Activated CD4-positive, alpha-beta T cell treated with anti-CD3 and anti-CD28 coated beads for 1 hour (primary cell): ENCODE data around the gene OPCML.

Experiments
- DNase-seq: peaks from one replicate; pipeline ENCODE4 v3.0.0-alpha.2; 2020

The OPCML gene

DNA sequence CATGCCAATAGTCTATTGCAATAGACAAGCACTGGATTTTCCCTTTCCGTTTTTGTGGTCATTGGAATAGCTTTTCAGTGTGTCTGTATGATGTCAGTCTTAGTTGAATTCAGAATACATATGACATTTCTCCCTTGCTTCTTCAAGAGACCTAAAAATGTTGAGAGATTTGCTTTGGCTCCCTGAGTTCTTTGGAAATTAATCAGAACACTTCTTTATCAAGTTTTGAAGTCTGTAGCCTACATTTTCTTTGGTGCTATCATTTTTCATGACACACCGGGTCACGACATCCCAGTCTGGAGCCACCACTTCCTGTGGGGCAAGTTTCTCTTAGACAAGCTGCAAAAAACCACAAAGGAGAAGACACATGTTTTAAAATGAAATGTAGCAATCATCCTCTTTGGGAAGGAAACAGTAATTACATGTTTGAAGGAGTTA lies 847.1 kb downstream of the OPCML start:
- DNase-seq, result no peak

GRCh38 chr11:132683602-132684001 lies 848.7 kb downstream of the OPCML start:
- DNase-seq, result no peak

- no peak for DNase-seq
Measured at GRCh38 chr11:132681971-132682370, 850.3 kb downstream of the OPCML start.

DNA sequence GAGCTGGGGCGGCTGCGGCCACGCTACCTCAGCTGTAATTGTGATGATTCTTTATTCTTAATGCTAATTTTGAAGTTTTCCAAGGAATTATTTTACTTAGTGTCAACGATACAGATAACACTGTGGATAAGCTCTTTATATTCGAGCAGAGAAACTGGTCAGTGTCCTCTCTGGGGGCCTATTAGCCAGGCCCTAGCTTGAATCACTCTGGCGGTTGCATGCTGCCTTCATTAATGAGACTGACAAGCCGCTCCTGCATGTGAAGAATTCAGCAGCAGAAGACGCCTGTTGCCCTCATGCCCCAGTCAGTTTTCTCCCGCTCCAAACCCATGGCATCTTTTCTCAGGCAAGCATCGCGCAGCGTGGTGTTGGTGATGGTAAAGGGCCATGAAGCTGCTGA lies 851.7 kb downstream of the OPCML start:
- DNase-seq, result no peak

DNA sequence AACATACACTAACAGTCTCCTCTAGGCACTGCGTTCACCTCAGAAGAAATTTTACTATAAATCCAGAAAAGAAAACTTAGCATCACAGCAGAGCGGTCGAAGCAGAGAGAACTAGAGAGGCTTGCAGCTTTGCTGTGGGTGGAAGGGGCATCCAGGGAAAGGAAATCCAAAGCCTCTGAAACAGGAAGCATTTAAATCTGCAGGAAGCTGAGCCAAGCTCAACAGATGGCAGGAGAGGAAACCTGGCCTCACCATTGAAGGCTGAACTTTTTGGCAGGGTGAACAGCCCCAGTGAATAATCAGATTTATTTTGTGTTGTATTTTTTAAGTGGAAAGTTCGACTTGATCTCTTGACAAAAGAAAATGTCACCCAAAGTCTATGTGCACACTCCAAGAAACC lies 858.1 kb downstream of the OPCML start:
- no peak for DNase-seq

DNA sequence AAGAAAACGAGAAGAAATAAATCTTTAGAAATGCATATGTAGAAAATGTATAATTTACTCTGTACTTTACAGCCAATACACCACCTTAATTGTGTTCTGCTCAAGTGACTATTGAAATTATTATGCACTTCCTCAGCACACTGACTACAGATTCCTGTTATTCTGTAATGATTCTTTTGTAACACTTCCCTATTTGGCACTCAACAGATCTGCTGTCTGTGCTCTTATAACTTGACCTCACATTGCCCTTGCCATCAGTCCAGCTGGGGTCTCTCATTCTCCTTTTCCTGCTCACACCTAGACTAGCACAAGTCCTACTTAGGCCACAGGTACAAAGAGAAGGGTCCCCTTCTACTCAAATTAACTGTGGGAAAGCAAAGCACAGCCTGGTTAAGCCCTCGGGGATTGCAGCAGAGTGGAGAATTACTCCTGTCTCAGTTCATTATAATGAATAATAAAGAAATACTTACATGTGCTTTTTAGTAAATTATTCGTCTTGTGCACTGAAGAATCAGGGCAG lies 860.4 kb downstream of the OPCML start:
- DNase-seq, result no peak

GRCh38 chr11:132670921-132671675 lies 861.2 kb downstream of the OPCML start:
- no peak for DNase-seq

- DNase-seq, result no peak
Measured at GRCh38 chr11:132669949-132670348, 862.4 kb downstream of the OPCML start.

DNA sequence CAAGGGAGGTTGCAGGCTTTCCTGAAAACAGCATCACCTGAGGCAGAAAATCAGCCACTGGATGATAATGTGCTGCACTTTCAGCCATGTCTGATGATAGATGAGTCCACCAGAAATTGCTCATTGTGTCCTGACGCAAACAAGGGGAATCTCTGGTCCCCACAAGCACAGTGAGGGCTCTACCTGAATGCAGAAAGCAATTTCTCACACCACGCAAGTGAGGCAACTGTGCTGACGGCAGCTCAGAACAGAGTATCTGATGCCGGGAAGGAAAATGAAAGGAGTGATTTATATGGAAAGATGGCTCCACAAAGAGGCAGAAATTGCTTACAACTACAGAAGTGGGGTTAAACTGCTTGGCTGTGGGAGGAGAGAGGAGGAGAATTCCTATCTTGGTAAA lies 867.1 kb downstream of the OPCML start:
- no peak for DNase-seq

DNA sequence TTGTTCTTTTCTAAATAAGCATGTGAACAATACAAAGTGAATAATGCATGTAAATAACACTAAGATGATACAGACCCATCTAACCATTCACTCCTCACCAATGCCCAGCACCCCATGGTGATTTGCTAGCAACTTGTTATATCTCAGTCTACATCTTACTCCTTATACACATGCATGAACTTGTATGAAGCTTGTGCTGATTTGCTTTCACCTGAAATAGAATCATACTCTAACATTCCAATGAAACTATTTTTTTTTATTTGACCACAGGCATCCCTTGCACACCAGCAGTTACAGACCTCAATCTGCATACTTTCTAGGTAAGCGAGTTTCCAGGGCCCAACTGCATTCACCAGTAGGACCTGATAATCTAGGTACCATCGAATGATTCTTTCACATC lies 873.6 kb downstream of the OPCML start:
- DNase-seq, result no peak

- DNase-seq, result no peak
Measured at GRCh38 chr11:132658004-132658403, 874.3 kb downstream of the OPCML start.

DNA sequence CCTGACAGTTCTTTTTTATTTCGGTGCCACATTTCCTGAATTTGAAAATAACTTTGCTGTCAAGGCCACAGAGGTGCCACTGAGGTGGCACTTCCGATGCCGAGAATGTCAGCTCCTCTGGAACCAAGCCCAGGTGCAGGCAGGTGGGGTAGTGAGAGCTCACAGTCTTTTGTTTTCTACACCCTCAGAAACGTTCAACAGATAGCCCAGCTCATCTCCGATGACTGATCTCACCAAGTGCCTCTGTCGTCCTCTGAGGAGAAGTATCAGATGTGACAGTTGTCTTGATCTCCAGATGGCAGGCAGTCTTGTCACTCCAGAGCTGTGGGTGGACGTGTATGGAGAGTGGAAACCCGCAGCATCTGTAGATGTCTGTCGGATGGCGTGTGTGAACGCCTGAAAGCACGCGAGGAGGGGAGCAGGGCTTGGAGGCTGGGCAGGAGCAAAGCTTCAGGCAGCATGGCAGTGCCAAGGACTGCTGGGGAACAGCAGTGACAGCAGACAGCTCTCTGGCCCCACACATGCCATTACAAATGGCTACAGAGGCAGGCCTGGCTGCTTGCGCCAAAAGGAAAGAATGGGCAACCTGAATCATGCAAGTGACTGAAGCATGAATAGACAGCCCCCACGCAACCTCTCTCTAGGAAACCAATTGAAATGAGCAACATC lies 877.0 kb downstream of the OPCML start:
- DNase-seq, result no peak

GRCh38 chr11:132653237-132653636 lies 879.1 kb downstream of the OPCML start:
- DNase-seq, result no peak

GRCh38 chr11:132650969-132651720 lies 881.2 kb downstream of the OPCML start:
- no peak for DNase-seq

DNA sequence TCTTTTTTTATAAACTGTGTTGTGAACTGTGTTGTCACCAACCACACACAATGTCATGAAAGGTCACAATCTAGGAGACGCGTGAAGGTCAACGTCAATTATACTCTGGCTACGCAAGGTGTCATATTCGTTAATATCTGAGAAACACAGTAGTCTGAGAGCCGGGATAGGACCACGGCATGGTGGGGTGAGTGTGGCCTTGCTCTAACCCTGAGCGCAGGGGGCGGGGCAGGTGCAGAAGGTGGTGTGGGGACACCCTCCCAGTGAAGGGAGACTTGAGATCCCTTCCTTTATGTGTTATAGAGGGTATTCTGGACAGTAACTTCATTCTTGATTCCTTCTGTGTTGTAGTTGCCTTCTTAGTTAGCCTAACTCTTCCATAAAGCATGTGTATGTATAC lies 883.0 kb downstream of the OPCML start:
- DNase-seq, result no peak

- DNase-seq, result no peak
Measured at GRCh38 chr11:132648851-132649250, 883.5 kb downstream of the OPCML start.

DNA sequence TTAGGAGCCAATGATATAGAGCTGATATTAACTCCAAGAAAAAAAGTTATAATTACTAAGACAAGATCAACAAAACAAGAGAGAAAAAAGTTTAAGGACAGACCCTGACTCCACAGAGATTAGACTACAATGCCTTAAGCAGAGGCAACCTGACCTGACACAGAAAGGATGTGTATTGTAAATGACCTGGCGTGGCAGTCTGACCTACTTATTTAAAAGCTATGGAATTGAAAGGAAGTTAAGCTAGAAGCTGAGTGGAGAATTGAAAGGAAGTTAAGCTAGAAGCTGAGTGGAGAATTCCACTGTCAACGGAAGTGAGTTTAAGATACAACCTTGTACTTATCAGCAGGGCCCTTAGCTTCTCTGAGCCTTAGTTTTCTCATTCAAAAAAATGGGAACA lies 885.4 kb downstream of the OPCML start:
- no peak for DNase-seq

DNA sequence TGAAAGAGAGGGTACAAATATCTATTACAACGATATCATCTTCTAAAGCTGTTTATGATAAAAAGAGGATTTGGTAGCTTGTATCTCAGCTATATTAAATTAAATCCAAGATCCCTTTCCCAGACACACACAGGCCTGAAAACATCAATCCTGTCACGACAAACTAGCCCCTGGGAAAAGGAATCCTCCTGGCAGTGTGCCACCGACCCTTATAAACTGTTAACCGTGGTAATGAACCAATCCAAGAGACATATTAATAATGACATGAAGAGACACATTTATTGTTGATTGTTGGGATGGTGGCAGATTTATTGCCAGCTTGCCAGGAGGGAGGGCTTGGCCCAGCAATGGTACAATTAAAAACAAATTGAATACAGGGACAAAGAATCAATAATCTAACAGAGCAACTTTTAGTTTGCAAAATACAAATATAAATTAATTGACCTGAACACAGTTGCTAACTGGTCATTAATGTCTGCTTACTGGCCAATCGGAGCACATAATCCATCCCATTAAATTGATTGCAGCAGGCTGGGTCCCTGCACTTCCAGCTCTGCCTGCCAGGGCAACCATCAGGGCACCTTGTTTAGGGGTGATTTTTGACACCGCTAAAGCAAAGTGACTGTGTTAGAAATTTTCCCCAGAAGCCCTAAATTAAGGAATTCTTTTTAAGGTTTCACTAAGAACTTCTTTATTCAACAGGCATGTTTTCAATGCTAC lies 887.6 kb downstream of the OPCML start:
- DNase-seq, result no peak

GRCh38 chr11:132643239-132643638 lies 889.1 kb downstream of the OPCML start:
- DNase-seq, result no peak

DNA sequence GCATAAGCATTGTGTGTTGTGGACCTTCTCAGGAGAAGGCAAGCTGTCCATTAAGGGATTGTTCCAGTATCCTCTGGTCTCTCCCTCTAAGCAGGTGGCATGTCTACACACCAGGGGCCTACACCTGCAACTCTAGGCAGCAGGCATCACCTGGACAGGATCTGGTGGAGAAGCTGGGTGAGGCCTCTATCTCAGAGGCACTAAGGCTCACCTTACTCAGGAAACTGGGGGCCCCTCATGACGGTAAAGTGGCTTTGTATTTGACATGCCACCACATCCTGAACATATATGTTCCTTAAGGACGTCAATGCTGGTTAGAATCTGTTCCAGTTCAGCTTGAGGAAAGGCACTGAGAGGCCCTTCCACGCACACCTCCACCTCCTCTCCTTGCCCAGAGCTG lies 891.3 kb downstream of the OPCML start:
- no peak for DNase-seq

DNA sequence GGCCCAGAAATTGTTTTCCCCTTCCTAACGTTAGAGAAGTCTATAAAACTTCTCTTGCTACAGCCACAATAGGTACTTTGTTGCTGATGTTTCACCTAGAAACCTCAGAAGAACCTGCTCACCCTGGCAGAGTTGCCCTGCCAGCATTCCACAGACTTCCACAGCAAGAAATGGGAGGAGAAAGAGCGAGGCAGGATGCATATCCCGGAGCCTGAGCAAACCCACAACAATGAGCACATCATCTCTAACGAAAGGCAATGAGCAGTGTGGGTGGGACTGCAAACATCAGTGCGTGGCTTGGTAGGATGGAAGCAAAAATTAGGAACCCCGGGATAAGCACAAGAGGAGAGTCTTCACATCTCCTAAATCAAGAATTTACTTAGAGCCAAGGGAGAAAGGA lies 892.3 kb downstream of the OPCML start:
- DNase-seq, result no peak

- no peak for DNase-seq
Measured at GRCh38 chr11:132639403-132639802, 892.9 kb downstream of the OPCML start.

DNA sequence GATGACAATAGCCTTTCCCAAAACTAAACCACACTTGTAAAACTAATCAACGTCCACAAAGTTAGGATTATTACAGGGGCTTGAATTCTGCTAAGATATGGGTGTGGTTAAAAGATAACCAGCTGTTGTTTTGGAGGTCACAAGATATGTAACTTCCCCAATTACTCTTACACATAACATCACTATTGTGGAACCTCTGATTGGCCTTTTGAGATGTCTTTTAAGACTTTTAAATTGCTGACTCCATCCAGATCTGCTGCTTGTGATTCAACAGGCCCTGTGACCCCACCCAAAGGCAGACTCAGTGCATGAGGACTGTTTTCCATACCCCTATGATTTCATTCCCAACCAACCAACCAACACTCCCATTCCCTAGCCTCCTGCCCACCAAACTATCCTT lies 893.9 kb downstream of the OPCML start:
- no peak for DNase-seq
